GM19035 (cell line): Measurements from ENCODE around the gene ASRGL1.

Source experiments
- ATAC-seq: cut with Tn5 transposase; IDR thresholded peaks from one replicate; pipeline ENCODE4 v1.9.1; 2021; ENCODE audit not compliant: unreplicated experiment

The ASRGL1 gene

GRCh38 chr11:62411524-62411923, 74.3 kb downstream of the ASRGL1 start:
- ATAC-seq: no peak

GRCh38 chr11:62413060-62413696, 75.9 kb downstream of the ASRGL1 start:
- no peak for ATAC-seq

GRCh38 chr11:62416596-62416995, 79.3 kb downstream of the ASRGL1 start:
- no peak for ATAC-seq

GRCh38 chr11:62418136-62418535, 80.9 kb downstream of the ASRGL1 start:
- ATAC-seq: no peak

GRCh38 chr11:62418733-62419132, 81.5 kb downstream of the ASRGL1 start, which contains the start of gene SCGB1A1:
Gene SCGB1A1 (plus strand): TSS chr11:62419033. CDS start chr11:62419096, 63 bp downstream.
- no peak for ATAC-seq

DNA sequence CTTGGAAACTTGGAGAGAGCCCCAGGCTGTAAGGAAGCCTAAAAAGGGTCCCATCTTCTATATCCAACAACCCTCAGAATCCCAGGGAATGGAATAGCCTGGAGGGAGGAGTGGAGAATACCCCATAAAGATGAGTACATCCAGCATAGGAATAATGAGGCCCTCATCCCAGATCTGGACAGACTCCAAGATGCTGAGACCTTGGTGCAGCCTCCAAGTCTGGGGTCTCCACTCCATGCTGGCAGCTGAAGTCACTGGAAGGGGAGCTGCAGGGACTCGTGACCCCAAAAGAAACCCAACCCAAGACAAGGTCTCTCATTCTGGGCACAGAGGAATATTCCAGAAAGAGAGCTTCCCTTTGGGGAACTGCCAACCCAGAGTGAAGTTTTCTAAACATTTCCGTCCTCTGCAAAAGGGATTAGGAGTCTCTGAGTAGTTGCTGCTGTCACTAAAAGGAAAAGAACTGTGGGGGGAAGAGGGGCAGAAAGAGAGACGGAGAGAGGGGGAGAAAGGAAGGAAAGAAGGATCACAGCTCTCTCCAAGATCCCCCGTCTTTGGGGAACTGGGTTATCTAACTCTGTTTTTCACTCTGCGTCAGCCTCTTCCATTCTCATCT, 82.2 kb downstream of the ASRGL1 start:
- no peak for ATAC-seq

DNA sequence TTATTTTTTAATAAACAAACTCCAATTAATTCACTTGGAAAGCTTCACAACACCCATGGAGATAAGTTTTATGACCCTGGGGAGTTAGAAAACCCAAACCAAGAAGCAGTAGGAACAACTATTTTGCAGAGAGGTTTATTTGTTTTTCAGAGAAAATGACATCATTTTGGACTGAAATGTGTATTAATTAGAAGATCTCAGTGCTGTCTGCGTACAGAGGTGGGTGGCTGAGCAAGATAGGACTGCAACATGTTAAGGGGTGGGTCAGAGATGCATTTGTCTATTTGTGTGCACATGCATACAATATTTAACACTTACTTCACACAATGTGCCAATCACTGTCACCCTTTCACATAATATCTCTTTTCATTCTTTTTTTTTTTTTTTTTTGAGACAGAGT, 82.7 kb downstream of the ASRGL1 start:
- no peak for ATAC-seq

- no peak for ATAC-seq
These were observed 83.6 kb downstream of the ASRGL1 start for GRCh38 chr11:62420882-62421281.

DNA sequence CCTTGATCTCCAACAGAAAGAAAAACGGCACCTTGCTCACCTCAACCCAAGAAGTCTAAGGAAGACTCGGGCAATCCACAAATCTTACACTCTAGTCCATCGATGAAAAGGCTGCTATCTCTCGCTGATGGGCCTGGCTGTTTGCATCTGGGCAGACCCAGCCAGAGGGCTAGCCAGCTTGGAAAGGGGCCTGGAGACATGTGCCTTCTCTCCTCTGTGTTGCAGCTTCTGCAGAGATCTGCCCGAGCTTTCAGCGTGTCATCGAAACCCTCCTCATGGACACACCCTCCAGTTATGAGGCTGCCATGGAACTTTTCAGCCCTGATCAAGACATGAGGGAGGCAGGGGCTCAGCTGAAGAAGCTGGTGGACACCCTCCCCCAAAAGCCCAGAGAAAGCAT, 84.7 kb downstream of the ASRGL1 start:
- ATAC-seq: no peak

- no peak for ATAC-seq
These were observed 85.8 kb downstream of the ASRGL1 start for GRCh38 chr11:62423012-62423411.

DNA sequence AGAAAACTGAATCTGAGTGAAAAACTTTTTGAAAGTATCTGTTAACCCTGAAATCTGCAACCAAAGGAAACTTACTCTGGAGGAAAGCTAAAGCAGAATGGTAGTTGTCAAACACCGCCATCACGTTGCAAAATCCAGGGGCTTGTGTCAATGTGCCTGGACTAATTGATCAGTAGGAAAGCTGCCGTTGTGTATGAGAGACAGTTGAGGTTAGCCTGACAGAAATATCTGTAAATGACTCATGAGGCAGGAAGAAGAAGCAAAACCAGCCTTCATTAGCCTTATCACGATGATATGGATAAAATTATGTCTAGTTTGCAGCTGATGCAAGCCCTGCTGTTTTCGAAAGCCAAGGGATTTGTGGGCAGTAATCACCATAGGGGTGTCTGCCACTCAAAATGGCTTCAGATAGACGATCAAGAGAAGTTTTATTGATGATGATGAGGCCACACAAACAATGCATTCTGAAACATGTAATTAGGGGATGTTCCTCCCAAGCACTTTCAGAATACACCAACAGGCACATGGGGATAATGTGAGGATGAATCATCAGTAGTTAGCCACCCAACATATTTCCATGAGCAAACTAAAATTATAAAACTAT, 90.5 kb downstream of the ASRGL1 start:
- ATAC-seq: no peak

GRCh38 chr11:62428871-62429560, 91.8 kb downstream of the ASRGL1 start:
- ATAC-seq: no peak

DNA sequence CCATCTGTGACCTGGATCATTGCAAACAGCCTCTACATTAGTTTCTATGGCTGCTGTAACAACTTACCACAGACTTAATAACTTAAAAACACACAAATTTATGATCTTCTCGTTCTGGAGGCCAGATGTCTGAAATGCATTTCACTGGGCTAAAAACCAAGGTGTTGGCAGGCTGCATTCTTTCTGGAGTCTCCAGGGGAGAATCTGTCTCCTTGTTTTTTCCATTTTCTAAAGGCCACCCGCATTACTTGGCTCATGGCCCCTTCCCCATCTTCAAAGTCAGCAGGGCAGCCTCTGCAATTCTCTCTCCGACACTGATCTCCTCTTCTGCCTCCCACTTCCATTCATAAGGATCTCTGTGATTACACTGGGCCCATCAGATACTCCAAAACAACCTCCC, 93.2 kb downstream of the ASRGL1 start:
- no peak for ATAC-seq

GRCh38 chr11:62431171-62431901, 94.1 kb downstream of the ASRGL1 start:
- no peak for ATAC-seq

DNA sequence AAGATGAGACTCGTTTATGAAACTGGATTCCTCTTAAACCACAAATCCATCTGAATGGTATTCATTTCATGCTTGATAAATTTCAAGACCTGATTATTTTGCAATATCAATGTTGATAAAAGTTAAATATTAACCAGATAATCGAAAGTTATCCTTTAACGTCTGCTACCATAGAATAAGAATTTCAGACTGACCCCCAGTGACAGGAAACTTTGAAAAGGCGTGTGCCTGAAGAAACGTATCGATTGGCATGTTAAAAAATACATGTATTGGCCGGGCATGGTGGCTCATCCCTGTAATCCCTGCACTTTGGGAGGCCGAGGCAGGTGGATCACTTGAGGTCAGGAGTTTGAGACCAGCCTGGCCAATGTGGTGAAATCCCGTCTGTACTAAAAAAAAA, 95.4 kb downstream of the ASRGL1 start:
- no peak for ATAC-seq

GRCh38 chr11:62433141-62433903, 96.1 kb downstream of the ASRGL1 start:
- no peak for ATAC-seq

DNA sequence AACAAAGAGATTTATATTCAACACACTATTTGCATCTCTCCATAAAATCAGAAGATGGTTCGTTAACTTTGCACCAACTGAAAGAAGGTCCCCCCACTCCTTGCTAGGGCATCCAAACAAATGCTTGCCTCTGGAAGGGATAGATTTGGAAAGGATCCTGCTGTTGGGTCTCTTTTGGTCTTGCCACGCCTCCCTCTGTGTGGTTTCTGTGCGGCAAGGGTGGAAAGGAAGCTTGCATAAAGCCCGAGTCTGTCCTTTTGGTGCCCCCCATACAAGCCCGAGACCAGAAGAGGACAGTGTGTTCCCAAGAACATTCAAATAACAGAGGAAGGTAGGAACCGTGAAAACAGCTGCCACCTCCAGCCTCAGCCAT, 96.6 kb downstream of the ASRGL1 start:
- no peak for ATAC-seq

- no peak for ATAC-seq
These were observed 98.8 kb downstream of the ASRGL1 start for GRCh38 chr11:62435846-62436660.

GRCh38 chr11:62437616-62438015, 100.4 kb downstream of the ASRGL1 start:
- ATAC-seq: no peak

GRCh38 chr11:62438641-62439040, 101.4 kb downstream of the ASRGL1 start:
- no peak for ATAC-seq
